GM18519 (cell line): Measurements from ENCODE around the gene AKAP8.
"Not testable (repeated sequence)": the region's sequence is repeated elsewhere in the genome, so short reads cannot be mapped to it uniquely, and the experiment has no call there.

Experiments used
- ATAC-seq: cut with Tn5 transposase; IDR thresholded peaks from one replicate; pipeline ENCODE4 v1.9.1; 2021; ENCODE audit warnings: mild to moderate bottlenecking, moderate library complexity; ENCODE audit not compliant: unreplicated experiment, low FRiP score

Gene AKAP8

GRCh38 chr19:15374105-15374651 is 5.4 kb downstream of the AKAP8 start:
- no peak for ATAC-seq

- ATAC-seq = no peak
Measured at GRCh38 chr19:15373644-15374043, 5.9 kb downstream of the AKAP8 start.

- ATAC-seq = no peak
Measured at GRCh38 chr19:15372891-15373301, 6.7 kb downstream of the AKAP8 start.

- ATAC-seq = no peak
Measured at GRCh38 chr19:15372470-15372869, 7.1 kb downstream of the AKAP8 start.

GRCh38 chr19:15371786-15372380 is 7.7 kb downstream of the AKAP8 start:
- ATAC-seq = no peak

GRCh38 chr19:15371119-15371518 is 8.5 kb downstream of the AKAP8 start:
- no peak for ATAC-seq

GRCh38 chr19:15369594-15369891 is 10.0 kb downstream of the AKAP8 start:
- no peak for ATAC-seq

- no peak for ATAC-seq
Measured at GRCh38 chr19:15368798-15369593, 10.6 kb downstream of the AKAP8 start.

- ATAC-seq = no peak
Measured at GRCh38 chr19:15368051-15368632, 11.4 kb downstream of the AKAP8 start.

GRCh38 chr19:15367439-15367838 is 12.1 kb downstream of the AKAP8 start:
- no peak for ATAC-seq

GRCh38 chr19:15365264-15365663 is 14.3 kb downstream of the AKAP8 start:
- no peak for ATAC-seq

- ATAC-seq = not testable (repeated sequence)
Measured at GRCh38 chr19:15363791-15364190, 15.8 kb downstream of the AKAP8 start.

- ATAC-seq = not testable (repeated sequence)
Measured at GRCh38 chr19:15363048-15363447, 16.5 kb downstream of the AKAP8 start.

- not testable (repeated sequence) for ATAC-seq
Measured at GRCh38 chr19:15360015-15360414, 19.6 kb downstream of the AKAP8 start.

- ATAC-seq = no peak
Measured at GRCh38 chr19:15358918-15359317, 20.7 kb downstream of the AKAP8 start.

GRCh38 chr19:15357906-15358305 is 21.7 kb downstream of the AKAP8 start:
- no peak for ATAC-seq

GRCh38 chr19:15354566-15355296 is 24.9 kb downstream of the AKAP8 start:
- no peak for ATAC-seq

GRCh38 chr19:15353908-15354307 is 25.7 kb downstream of the AKAP8 start:
- no peak for ATAC-seq

GRCh38 chr19:15352535-15352934 is 27.1 kb downstream of the AKAP8 start:
- not testable (repeated sequence) for ATAC-seq

GRCh38 chr19:15341328-15341727 is 38.3 kb downstream of the AKAP8 start:
- ATAC-seq = not testable (repeated sequence)

- no peak for ATAC-seq
Measured at GRCh38 chr19:15340086-15340485, 39.5 kb downstream of the AKAP8 start.
